Mammary epithelial cell (primary cell): Measurements from ENCODE around the gene TGFBRAP1.

ENCODE experiments used
- CTCF ChIP-seq, 2 donors: IDR thresholded peaks in 1 of 2; conservative IDR thresholded peaks in 1 of 2; 2 replicates each; pipeline ENCODE4 v1.5.1; 2011 to 2012; ENCODE audit warnings: inconsistent platforms in 2 of 2, low read length in 2 of 2, mild to moderate bottlenecking in 2 of 2, control low read depth in 1 of 2, low read depth in 1 of 2; ENCODE audit not compliant: insufficient read depth in 1 of 2; ENCODE audit errors: extremely low read depth in 1 of 2
- EZH2 ChIP-seq: IDR thresholded peaks from 2 replicates; pipeline ENCODE4 v1.6.1; 2012; ENCODE audit warnings: low read length, inconsistent platforms, borderline replicate concordance

- no peak for TF ChIP-seq CTCF (conservative IDR thresholded peaks at IDR 0.05 in 1 of 2, IDR thresholded peaks at IDR 0.05 in 1 of 2; ENCODE audit: extremely low read depth in 1 of 2, insufficient read depth in 1 of 2, low read depth in 1 of 2, low read length in 2 of 2)
- TF ChIP-seq EZH2, result no peak
Observed at GRCh38 chr2:105336786-105337121, 7.2 kb upstream of the TGFBRAP1 start.
